Sigmoid colon (tissue), 4 donors: Measurements from ENCODE around the gene NAP1L1.

Experiments
- CTCF ChIP-seq, 4 experiments: fragments of 450-650 bp in 3 of 4; fragments of 200-600 bp in 1 of 4; IDR thresholded peaks; one replicate each; pipeline ENCODE4 v1.5.1; 2016 to 2019; ENCODE audit warnings: antibody characterized with exemption in 4 of 4, mild to moderate bottlenecking in 3 of 4, moderate library complexity in 2 of 4
- EP300 ChIP-seq, 4 donors: sonication (generic); formaldehyde crosslinking; IDR thresholded peaks; one replicate each; pipeline ENCODE4 v1.6.1; 2017; ENCODE audit warnings: antibody characterized with exemption in 4 of 4
- POLR2A ChIP-seq, 2 donors: fragments of 450-650 bp; IDR thresholded peaks; one replicate each; pipeline ENCODE4 v1.6.1; 2016; ENCODE audit warnings: antibody characterized with exemption in 2 of 2, mild to moderate bottlenecking in 2 of 2, moderate library complexity in 2 of 2
- POLR2AphosphoS5 ChIP-seq, 4 donors: sonication (generic); formaldehyde crosslinking; IDR thresholded peaks; one replicate each; pipeline ENCODE4 v1.6.1; 2017; ENCODE audit warnings: antibody characterized with exemption in 4 of 4

- TF ChIP-seq POLR2A (IDR thresholded peaks at IDR 0.05) (no peak), POLR2AphosphoS5 (IDR thresholded peaks at IDR 0.05) (no peak), EP300 (IDR thresholded peaks at IDR 0.05) (no peak), CTCF (IDR thresholded peaks at IDR 0.05) (no peak)
These were observed 46.3 kb downstream of the NAP1L1 start for GRCh38 chr12:76038176-76038575.
